Tongue (tissue), 2 donors: ENCODE measurements around the gene ANKS1A. TPM values are rescaled to one million over a fixed set of nuclear protein-coding genes. Genes with fewer than 3 reads are reported as not detected.
A peak's percentile ranks its signal among the peaks of the same experiment; 100 is the strongest.
"Not testable (repeated sequence)": the region's sequence is repeated elsewhere in the genome, so short reads cannot be mapped to it uniquely, and the experiment has no call there.

ENCODE experiments used
- DNase-seq: peaks from one replicate; pipeline ENCODE4 v3.0.0-alpha.2; 2015
- total RNA-seq: library from RNA; depleted of rRNA; stranded (reverse); fragments of >200 nt; gene quantifications from one replicate; pipeline ENCODE4 v1.2.3, GENCODE V29; 2014

Gene ANKS1A
- total RNA-seq, 1 donor from 2014 or later = 23.5 TPM

GRCh38 chr6:34999153-34999552 lies 110.1 kb downstream of the ANKS1A start:
- not testable (repeated sequence) for DNase-seq

GRCh38 chr6:34999962-35000361 lies 110.9 kb downstream of the ANKS1A start:
- not testable (repeated sequence) for DNase-seq

GRCh38 chr6:35001349-35001748 lies 112.3 kb downstream of the ANKS1A start:
- not testable (repeated sequence) for DNase-seq

- not testable (repeated sequence) for DNase-seq
These were observed 115.0 kb downstream of the ANKS1A start for GRCh38 chr6:35003886-35004530.

GRCh38 chr6:35007016-35007415 lies 118.0 kb downstream of the ANKS1A start:
- no peak for DNase-seq

- no peak for DNase-seq
These were observed 119.8 kb downstream of the ANKS1A start for GRCh38 chr6:35008858-35009257.

- DNase-seq = peak; percentile 84
These were observed 122.3 kb downstream of the ANKS1A start for GRCh38 chr6:35011096-35012041.

GRCh38 chr6:35013701-35014100 lies 124.6 kb downstream of the ANKS1A start:
- DNase-seq = no peak

- no peak for DNase-seq
These were observed 125.3 kb downstream of the ANKS1A start for GRCh38 chr6:35014341-35014740.

GRCh38 chr6:35014786-35015185 lies 125.7 kb downstream of the ANKS1A start:
- DNase-seq = no peak

- no peak for DNase-seq
These were observed 126.4 kb downstream of the ANKS1A start for GRCh38 chr6:35015476-35015875.

GRCh38 chr6:35015996-35016395 lies 126.9 kb downstream of the ANKS1A start:
- DNase-seq = no peak

GRCh38 chr6:35016502-35017321 lies 127.7 kb downstream of the ANKS1A start:
- DNase-seq = peak; percentile 82

GRCh38 chr6:35017411-35018181 lies 128.5 kb downstream of the ANKS1A start:
- peak; percentile 54 for DNase-seq

GRCh38 chr6:35018182-35018519 lies 129.1 kb downstream of the ANKS1A start:
- DNase-seq = no peak

- peak; percentile 49 for DNase-seq
These were observed 129.7 kb downstream of the ANKS1A start for GRCh38 chr6:35018746-35019145.

- peak; percentile 38 for DNase-seq
These were observed 130.1 kb downstream of the ANKS1A start for GRCh38 chr6:35019171-35019570.

GRCh38 chr6:35019831-35020230 lies 130.8 kb downstream of the ANKS1A start:
- no peak for DNase-seq

GRCh38 chr6:35021004-35021403 lies 131.9 kb downstream of the ANKS1A start:
- DNase-seq = no peak

GRCh38 chr6:35023091-35024000 lies 134.3 kb downstream of the ANKS1A start:
- DNase-seq = no peak
